Loucy (cell line): ENCODE measurements around the gene GARIN5A.

Source experiments
- CTCF ChIP-seq: fragments of 200-600 bp; sonication (generic); conservative IDR thresholded peaks from 2 replicates; pipeline ENCODE4 v1.5.1; 2014; ENCODE audit warnings: mild to moderate bottlenecking, antibody characterized with exemption, low read length
- EZH2phosphoT487 ChIP-seq: fragments of 200-600 bp; IDR thresholded peaks from 2 replicates; pipeline ENCODE4 v1.6.1; 2018; ENCODE audit warnings: antibody characterized with exemption, mild to moderate bottlenecking, moderate library complexity, borderline replicate concordance

GRCh38 chr19:50468818-50469217, 7.8 kb downstream of the GARIN5A start:
- TF ChIP-seq CTCF (no peak), EZH2phosphoT487 (no peak)
